CD4-positive, alpha-beta memory T cell (primary cell): ENCODE results near the gene CACHD1. TPM values are rescaled to one million over a fixed set of nuclear protein-coding genes. Genes with fewer than 3 reads are reported as not detected.
"Not testable (repeated sequence)": the region's sequence is repeated elsewhere in the genome, so short reads cannot be mapped to it uniquely, and the experiment has no call there.

Source experiments
- CTCF ChIA-PET: fragments of 350-600 bp; sonication (Branson Sonifier 250); formaldehyde crosslinking; loops from one replicate; lab custom pipeline; 2021; ENCODE audit warnings: inconsistent platforms; ENCODE audit not compliant: partially characterized antibody; lab: Charles Lee
- POLR2A ChIA-PET: fragments of 350-600 bp; sonication (Branson Sonifier 250); formaldehyde crosslinking; loops from one replicate; lab custom pipeline; 2021; ENCODE audit not compliant: partially characterized antibody; lab: Charles Lee
- DNase-seq, 5 donors: peaks; one replicate each; pipeline versions ENCODE4 v3.0.0 to v3.0.0-alpha.2; 2020 to 2022; ENCODE audit warnings: mixed read lengths in 1 of 5
- H3K27ac ChIP-seq: one replicate; pipeline ENCODE4 v1.7.0; 2013; ENCODE audit warnings: low read depth, low read length
- H3K27me3 ChIP-seq: 2 replicates; pipeline ENCODE4 v1.7.0; 2013; ENCODE audit warnings: mild to moderate bottlenecking, low read length, moderate library complexity; ENCODE audit not compliant: insufficient read depth
- H3K36me3 ChIP-seq: 2 replicates; pipeline ENCODE4 v1.7.0; 2013; ENCODE audit warnings: mild to moderate bottlenecking, low read length, moderate library complexity; ENCODE audit not compliant: insufficient read depth
- H3K4me1 ChIP-seq: 2 replicates; pipeline ENCODE4 v1.7.0; 2013; ENCODE audit warnings: mild to moderate bottlenecking, low read length, moderate library complexity; ENCODE audit not compliant: insufficient read depth
- H3K4me3 ChIP-seq, 2 donors: one replicate each; pipeline ENCODE4 v1.7.0; 2013; ENCODE audit warnings: low read length in 2 of 2, mild to moderate bottlenecking in 1 of 2
- H3K9me3 ChIP-seq, 2 donors: one replicate each; pipeline ENCODE4 v1.7.0; 2013; ENCODE audit warnings: low read length in 2 of 2, control low read depth in 1 of 2; ENCODE audit not compliant: control insufficient read depth in 1 of 2
- H3K27ac Mint-ChIP-seq, 7 donors: one replicate each; pipeline ENCODE4 v1.8.0; 2020 to 2021; ENCODE audit warnings: mixed read lengths in 7 of 7, mild to moderate bottlenecking in 6 of 7, inconsistent platforms in 3 of 7, moderate library complexity in 3 of 7
- H3K27me3 Mint-ChIP-seq, 2 donors: one replicate each; pipeline ENCODE4 v1.8.0; 2020 to 2021; ENCODE audit warnings: mixed read lengths in 2 of 2
- H3K36me3 Mint-ChIP-seq, 2 donors: one replicate each; pipeline ENCODE4 v1.8.0; 2020 to 2021; ENCODE audit warnings: mixed read lengths in 2 of 2, inconsistent platforms in 1 of 2, mild to moderate bottlenecking in 1 of 2
- H3K4me1 Mint-ChIP-seq, 4 donors: one replicate each; pipeline ENCODE4 v1.8.0; 2020 to 2021; ENCODE audit warnings: mixed read lengths in 4 of 4, mild to moderate bottlenecking in 1 of 4
- H3K4me3 Mint-ChIP-seq, 8 donors: one replicate each; pipeline ENCODE4 v1.8.0; 2020 to 2021; ENCODE audit warnings: mixed read lengths in 8 of 8, mild to moderate bottlenecking in 7 of 8, moderate library complexity in 6 of 8, inconsistent platforms in 3 of 8
- H3K9me3 Mint-ChIP-seq, 8 donors: one replicate each; pipeline ENCODE4 v1.8.0; 2020 to 2021; ENCODE audit warnings: mixed read lengths in 8 of 8, mild to moderate bottlenecking in 5 of 8, inconsistent platforms in 3 of 8, moderate library complexity in 1 of 8
- intact Hi-C: fragments of 100-400 bp; cut with micrococcal nuclease; formaldehyde crosslinking; loops from one replicate; pipeline ENCODE4 v1.15.1; 2023
- polyA plus RNA-seq, 2 donors: library from polyadenylated mRNA; unstranded; fragments of 300-500 nt; fragmentation: Illumina TruSeq; gene quantifications; one replicate each; pipeline ENCODE4 v1.2.3, GENCODE V29; 2021
- total RNA-seq, 2 experiments: library from RNA; stranded (reverse); gene quantifications; one replicate each; pipeline ENCODE4 v1.2.3, GENCODE V29; 2021

The CACHD1 gene
- total and polyA plus RNA-seq, 4 experiments from 2014 or later: 0.11 to 0.17 TPM; not detected in 2

GRCh38 chr1:64502931-64503330, 33.0 kb downstream of the CACHD1 start:
- Mint-ChIP-seq H3K9me3 (no peaks in the 10 kb centered on the region), H3K27me3 (peaks cover 13 to 37% of the 10 kb centered on the region in 2 donors)

GRCh38 chr1:64505232-64505943, 35.5 kb downstream of the CACHD1 start:
- H3K4me3 ChIP-seq: no peak overlapping the region

More at GRCh38 chr1:64502931-64503330, 33.0 kb downstream of the CACHD1 start:
- intact Hi-C loops: no loop called here
- H3K27ac ChIP-seq: no peak overlapping the region
- H3K27ac Mint-ChIP-seq: no peak overlapping the region
- no peak overlapping the region for H3K4me3 Mint-ChIP-seq
- no peak overlapping the region for H3K4me3 ChIP-seq
- DNase-seq: no peak
- POLR2A ChIA-PET: no interaction called here
- CTCF ChIA-PET: no interaction called here
- no peaks in the 10 kb centered on the region for H3K9me3 ChIP-seq
- H3K4me1 ChIP-seq: peaks cover 7% of the 10 kb centered on the region
- H3K36me3 ChIP-seq: no peaks in the 10 kb centered on the region
- peaks cover 8 to 16% (median 12%) of the 10 kb centered on the region in 4 donors for H3K4me1 Mint-ChIP-seq
- no peaks in the 10 kb centered on the region for H3K36me3 Mint-ChIP-seq
- H3K27me3 ChIP-seq: no peaks in the 10 kb centered on the region

GRCh38 chr1:64505944-64506655, 36.2 kb downstream of the CACHD1 start:
- Histone ChIP-seq H3K4me3 (no peak overlapping the region), H3K36me3 (no peaks in the 10 kb centered on the region), H3K27me3 (no peaks in the 10 kb centered on the region), H3K9me3 (no peaks in the 10 kb centered on the region), H3K4me1 (peaks cover 7% of the 10 kb centered on the region), H3K27ac (no peak overlapping the region)
- H3K4me3 Mint-ChIP-seq: peak overlapping the region; percentile 57 to 96 (median 84)
- H3K27me3 Mint-ChIP-seq: peaks cover 13 to 28% of the 10 kb centered on the region in 2 donors
- DNase-seq: peak; percentile 6 to 47 (median 13)
- peak overlapping the region in 4 of 7 donors; percentile 5 to 74 (median 44) for H3K27ac Mint-ChIP-seq
- peaks cover 8 to 16% (median 12%) of the 10 kb centered on the region in 4 donors for H3K4me1 Mint-ChIP-seq
- CTCF ChIA-PET: no interaction called here
- H3K9me3 Mint-ChIP-seq: no peaks in the 10 kb centered on the region
- POLR2A ChIA-PET: no interaction called here
- H3K36me3 Mint-ChIP-seq: no peaks in the 10 kb centered on the region
- intact Hi-C loops: no loop called here

More at GRCh38 chr1:64505232-64505943, 35.5 kb downstream of the CACHD1 start:
- Mint-ChIP-seq H3K9me3 (no peaks in the 10 kb centered on the region), H3K27ac (peak overlapping the region in 3 of 7 donors; percentile 5 to 45 (median 43)), H3K4me1 (peaks cover 8 to 16% (median 12%) of the 10 kb centered on the region in 4 donors), H3K4me3 (peak overlapping the region; percentile 64 to 96 (median 84)), H3K27me3 (peaks cover 13 to 30% of the 10 kb centered on the region in 2 donors), H3K36me3 (no peaks in the 10 kb centered on the region)
- H3K9me3 ChIP-seq: no peaks in the 10 kb centered on the region
- H3K36me3 ChIP-seq: no peaks in the 10 kb centered on the region
- H3K27me3 ChIP-seq: no peaks in the 10 kb centered on the region
- H3K27ac ChIP-seq: no peak overlapping the region
- DNase-seq: peak in 4 of 5 donors; percentile 0 to 42 (median 13)
- H3K4me1 ChIP-seq: peaks cover 7% of the 10 kb centered on the region
- POLR2A ChIA-PET: no interaction called here
- CTCF ChIA-PET: no interaction called here
- intact Hi-C loops: no loop called here

- peak overlapping the region in 1 of 7 donors; percentile 34 for H3K27ac Mint-ChIP-seq
- peaks cover 8 to 16% (median 12%) of the 10 kb centered on the region in 4 donors for H3K4me1 Mint-ChIP-seq
- no peak overlapping the region for H3K4me3 Mint-ChIP-seq
- CTCF ChIA-PET: no interaction called here
- intact Hi-C loops: no loop called here
- Histone ChIP-seq H3K36me3 (no peaks in the 10 kb centered on the region), H3K4me1 (peaks cover 7% of the 10 kb centered on the region), H3K9me3 (no peaks in the 10 kb centered on the region), H3K4me3 (no peak overlapping the region), H3K27ac (no peak overlapping the region), H3K27me3 (no peaks in the 10 kb centered on the region)
- POLR2A ChIA-PET: no interaction called here
- H3K9me3 Mint-ChIP-seq: no peaks in the 10 kb centered on the region
- no peaks in the 10 kb centered on the region for H3K36me3 Mint-ChIP-seq
- DNase-seq: no peak
- H3K27me3 Mint-ChIP-seq: peaks cover 4 to 22% of the 10 kb centered on the region in 2 donors
Measured at GRCh38 chr1:64508629-64509028, 38.7 kb downstream of the CACHD1 start.

GRCh38 chr1:64511044-64511443, 41.1 kb downstream of the CACHD1 start:
- POLR2A ChIA-PET: no interaction called here
- H3K27me3 Mint-ChIP-seq: peaks cover 2 to 11% of the 10 kb centered on the region in 2 donors
- no peaks in the 10 kb centered on the region for H3K4me1 ChIP-seq
- H3K4me3 Mint-ChIP-seq: no peak overlapping the region
- no peak overlapping the region for H3K4me3 ChIP-seq
- peaks cover 3 to 5% (median 5%) of the 10 kb centered on the region in 4 donors for H3K4me1 Mint-ChIP-seq
- no peak for DNase-seq
- no peak overlapping the region for H3K27ac Mint-ChIP-seq
- no peaks in the 10 kb centered on the region for H3K36me3 ChIP-seq
- no peaks in the 10 kb centered on the region for H3K36me3 Mint-ChIP-seq
- no peaks in the 10 kb centered on the region for H3K9me3 ChIP-seq
- H3K9me3 Mint-ChIP-seq: no peaks in the 10 kb centered on the region
- intact Hi-C loops: no loop called here
- no peaks in the 10 kb centered on the region for H3K27me3 ChIP-seq
- CTCF ChIA-PET: no interaction called here
- H3K27ac ChIP-seq: no peak overlapping the region

- H3K36me3 ChIP-seq, H3K4me3 Mint-ChIP-seq, H3K9me3 Mint-ChIP-seq, H3K27me3 Mint-ChIP-seq, H3K4me1 ChIP-seq, H3K27ac ChIP-seq, DNase-seq, H3K36me3 Mint-ChIP-seq, H3K27me3 ChIP-seq, H3K4me3 ChIP-seq, POLR2A ChIA-PET, H3K4me1 Mint-ChIP-seq, intact Hi-C loops, H3K9me3 ChIP-seq, H3K27ac Mint-ChIP-seq: not testable (repeated sequence)
- CTCF ChIA-PET: interaction anchor here (0.6 kb wide), 1 partner anchor 35 kb away, joined by 3 read pairs; no protein-coding TSS in a partner anchor
Measured at GRCh38 chr1:64512206-64512605, 42.3 kb downstream of the CACHD1 start.

- Mint-ChIP-seq H3K27ac (no peak overlapping the region), H3K27me3 (peaks cover 0 to 4% of the 10 kb centered on the region in 2 donors), H3K9me3 (no peaks in the 10 kb centered on the region), H3K36me3 (no peaks in the 10 kb centered on the region), H3K4me1 (no peaks in the 10 kb centered on the region), H3K4me3 (no peak overlapping the region)
- Histone ChIP-seq H3K9me3 (no peaks in the 10 kb centered on the region), H3K4me1 (no peaks in the 10 kb centered on the region), H3K4me3 (no peak overlapping the region), H3K36me3 (no peaks in the 10 kb centered on the region), H3K27me3 (no peaks in the 10 kb centered on the region), H3K27ac (no peak overlapping the region)
- intact Hi-C loops: no loop called here
- ChIA-PET CTCF (interaction anchor here (1.4 kb wide), 1 partner anchor 14 kb away, joined by 3 read pairs; no protein-coding TSS in a partner anchor), POLR2A (no interaction called here)
- DNase-seq: no peak
Measured at GRCh38 chr1:64513545-64513944, 43.6 kb downstream of the CACHD1 start.
